Activated CD8-positive, alpha-beta memory T cell treated with anti-CD3 and anti-CD28 coated beads, Interleukin-2, amount 50 U/mL, for 1 hour (primary cell): ENCODE measurements around the gene ILRUN.
"Not testable (repeated sequence)": the region's sequence is repeated elsewhere in the genome, so short reads cannot be mapped to it uniquely, and the experiment has no call there.

Experiments
- DNase-seq: peaks from one replicate; pipeline ENCODE4 v3.0.0-alpha.2; 2020; ENCODE audit errors: extremely low read depth

The ILRUN gene

DNA sequence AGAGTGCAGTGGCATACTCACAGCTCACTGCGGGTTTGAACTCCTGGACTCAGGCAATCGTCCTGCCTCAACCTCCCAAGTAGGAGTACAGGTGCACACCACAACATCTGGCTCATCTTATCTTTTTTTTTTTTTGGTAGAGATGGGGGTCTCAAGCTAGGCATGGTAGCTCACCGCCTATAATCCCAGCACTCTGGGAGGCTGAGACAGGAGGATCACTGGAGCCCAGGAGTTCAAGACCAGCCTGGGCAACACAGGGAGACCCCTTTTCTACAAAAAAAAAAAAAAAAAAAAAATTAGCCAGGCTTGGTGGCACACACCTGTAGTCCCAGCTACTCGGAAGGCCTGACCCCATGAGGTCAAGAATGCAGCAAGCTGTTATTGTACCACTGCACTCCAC lies 31.5 kb downstream of the ILRUN start:
- no peak for DNase-seq

DNA sequence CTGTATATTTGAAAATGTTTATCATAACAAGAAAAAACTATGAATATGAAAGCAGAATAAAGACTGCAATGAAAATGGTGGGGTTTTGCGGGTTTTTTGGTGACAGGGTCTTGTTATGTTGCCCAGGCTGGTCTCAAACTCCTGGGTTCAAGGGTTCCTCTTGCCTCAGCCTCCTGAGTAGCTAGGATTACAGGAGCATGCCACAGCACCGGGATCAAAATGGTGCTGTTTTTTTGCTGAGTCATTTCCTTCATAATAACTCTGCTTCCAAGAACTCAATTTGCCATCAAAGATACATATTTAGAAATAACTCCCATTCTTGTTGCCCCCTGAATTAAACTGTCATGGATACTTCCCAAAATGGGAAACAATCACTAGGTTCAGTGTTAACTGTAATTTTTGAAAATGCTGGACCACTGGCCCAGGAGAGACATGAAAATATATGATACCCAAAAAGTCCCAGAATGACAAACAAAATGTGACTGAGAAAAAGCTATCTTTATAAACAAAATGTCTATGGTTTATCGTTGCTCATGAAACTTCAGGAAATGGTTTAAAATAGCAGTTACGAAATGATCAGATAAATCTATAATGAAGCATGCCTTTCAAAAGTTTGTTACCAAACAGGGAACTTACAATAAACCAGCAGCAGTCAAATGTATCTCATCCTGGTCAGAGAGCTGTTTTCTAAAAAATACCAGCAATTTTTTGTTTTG lies 32.2 kb downstream of the ILRUN start:
- DNase-seq: no peak

DNA sequence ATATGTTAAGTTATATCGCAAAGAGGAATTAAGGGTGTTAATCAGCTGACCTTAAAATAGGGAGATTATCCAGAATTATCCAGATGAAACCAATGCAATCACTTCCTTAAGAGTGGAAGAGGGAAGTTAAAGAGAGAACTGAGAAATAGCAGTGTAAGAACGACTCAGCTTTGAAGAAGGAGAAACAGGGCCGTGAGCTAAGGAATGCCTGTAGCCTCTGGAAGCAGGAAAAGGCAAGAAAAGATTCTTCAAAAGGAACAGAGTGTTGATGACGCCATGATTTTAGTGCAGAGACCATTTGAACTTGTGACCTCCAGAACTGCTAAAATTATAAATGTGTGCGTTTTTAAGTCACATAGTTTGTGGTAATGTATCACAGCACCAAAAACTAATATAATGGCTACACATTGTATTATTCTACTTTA lies 32.7 kb downstream of the ILRUN start:
- no peak for DNase-seq

DNA sequence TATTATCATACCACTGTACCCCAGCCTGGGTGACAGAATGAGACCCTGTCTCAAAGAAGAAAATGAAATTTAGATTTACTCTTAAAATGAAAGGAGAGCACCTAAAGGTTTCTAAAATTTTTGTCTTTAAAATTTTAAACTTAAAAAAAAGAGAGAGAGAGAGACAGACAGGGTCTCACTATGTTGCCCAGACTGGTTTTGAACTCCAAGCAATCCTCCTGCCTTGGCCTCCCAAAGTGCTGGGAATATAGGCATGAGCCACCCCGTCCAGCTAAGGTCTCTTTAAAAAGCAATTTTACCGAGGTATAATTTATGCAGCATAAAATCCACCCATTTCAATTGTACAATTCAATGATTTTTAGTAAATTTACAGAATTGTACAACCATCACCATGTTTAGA lies 33.2 kb downstream of the ILRUN start:
- no peak for DNase-seq

DNA sequence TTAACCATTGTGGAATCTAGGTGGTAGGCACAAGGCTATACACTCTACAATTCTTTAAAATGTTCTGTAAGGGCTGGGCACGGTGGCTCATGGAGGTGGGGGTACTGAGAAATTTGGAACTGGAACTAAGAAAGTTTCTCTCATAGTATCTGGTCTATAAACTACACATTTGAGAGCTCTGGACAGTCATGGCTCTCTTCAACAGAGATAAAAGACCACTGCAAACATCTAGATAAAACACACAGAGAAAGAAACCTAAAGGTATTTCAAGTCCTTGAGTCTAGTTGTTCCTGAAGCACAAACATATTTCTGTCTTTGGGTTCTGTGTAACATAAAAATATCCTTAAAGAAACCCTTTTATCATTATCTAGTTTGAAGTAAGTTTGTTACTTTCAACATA lies 35.2 kb downstream of the ILRUN start:
- DNase-seq: no peak

DNA sequence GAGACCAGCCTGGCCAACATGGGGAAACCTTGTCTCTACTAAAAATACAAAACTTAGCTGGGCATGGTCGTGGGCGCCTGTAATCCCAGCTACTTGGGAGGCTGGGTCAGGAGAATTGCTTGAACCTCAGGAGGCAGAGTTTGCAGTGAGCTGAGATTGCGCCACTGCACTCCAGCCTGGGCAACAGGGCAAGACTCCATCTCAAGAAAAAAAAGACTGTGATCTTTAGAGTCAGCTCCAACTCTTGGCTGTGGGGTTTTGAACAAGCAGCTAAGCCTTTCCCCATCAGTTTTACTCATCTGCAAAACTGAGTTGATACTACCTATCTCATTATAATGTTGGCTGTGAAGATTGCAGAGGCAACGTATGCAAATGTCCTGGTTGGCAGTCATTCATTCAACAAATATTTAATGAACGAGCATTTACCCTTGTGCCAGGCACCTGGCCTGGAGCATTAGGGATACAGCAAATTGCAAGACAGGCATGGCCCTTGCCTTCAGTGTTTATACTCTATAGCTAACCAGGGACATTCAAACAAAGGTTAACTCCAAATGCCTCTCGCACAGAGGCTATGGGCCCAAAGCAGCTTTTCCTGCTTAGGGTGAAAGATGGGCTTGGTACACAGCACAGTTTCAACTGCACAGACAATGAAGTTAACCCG lies 37.8 kb downstream of the ILRUN start:
- DNase-seq: no peak

DNA sequence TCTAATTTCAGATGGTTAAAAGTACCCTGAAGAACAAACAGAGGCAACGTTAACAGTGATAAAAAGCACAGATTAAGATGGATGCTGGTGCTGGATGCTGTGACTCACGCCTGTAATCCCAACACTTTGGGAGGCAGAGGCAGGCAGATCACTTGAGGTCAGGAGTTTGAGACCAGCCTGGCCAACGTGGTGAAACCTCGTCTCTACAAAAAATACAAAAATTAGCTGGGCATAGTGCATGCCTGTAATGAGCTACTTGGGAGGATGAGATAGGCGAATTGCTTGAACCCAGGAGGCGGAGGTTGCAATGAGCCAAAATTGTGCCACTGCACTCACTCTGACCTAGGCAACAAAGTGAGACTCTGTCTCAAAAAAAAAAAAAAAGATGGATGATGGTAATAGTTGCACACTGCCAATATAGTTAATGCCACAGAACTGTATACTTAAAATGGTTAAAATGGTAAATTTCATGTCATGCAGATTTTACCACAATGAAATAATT lies 38.5 kb downstream of the ILRUN start:
- DNase-seq: not testable (repeated sequence)

DNA sequence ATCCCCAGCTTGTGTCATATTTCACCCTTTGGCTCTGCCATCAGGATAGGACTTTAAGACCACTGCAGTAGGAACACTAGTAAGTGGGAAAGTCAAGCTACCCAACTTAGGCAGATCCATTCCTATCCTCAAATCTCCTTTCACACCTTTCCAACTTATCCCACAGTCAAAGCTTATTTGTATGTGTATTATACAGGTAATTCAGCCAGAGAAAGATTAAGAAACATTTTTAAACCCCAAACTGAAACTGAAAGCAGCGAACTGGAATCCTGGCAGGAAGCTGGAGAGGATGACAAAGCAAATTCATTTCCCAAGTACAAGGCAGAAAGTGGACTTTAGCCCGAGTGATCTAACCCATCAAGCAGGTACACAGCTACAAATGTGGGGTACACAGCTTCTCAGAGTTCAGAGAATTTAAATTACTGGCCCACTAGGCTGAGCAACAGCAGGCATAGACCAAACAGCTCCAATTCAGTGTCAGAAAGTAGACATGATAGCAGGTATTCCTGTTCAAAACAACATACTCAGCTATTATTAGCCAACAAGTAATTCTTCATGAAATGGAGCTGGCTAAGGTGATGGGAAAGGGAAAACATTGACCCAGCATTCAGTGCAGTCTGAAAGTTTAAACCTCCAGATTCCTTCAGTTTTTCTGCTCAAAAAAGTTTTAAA lies 39.1 kb downstream of the ILRUN start:
- DNase-seq: no peak

DNA sequence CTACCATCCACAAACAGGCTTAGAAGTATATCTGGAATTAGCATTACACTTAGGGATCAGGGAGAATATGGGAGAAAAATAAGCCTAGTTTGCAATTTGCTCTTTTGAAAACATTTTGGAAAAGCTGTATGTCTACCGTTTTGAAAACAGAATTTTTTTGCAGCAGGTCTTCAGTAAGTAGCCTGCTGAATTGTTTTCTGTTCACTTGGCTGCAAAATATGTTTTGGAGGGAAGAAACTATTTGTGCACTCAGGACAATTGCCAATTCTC lies 39.6 kb downstream of the ILRUN start:
- no peak for DNase-seq

DNA sequence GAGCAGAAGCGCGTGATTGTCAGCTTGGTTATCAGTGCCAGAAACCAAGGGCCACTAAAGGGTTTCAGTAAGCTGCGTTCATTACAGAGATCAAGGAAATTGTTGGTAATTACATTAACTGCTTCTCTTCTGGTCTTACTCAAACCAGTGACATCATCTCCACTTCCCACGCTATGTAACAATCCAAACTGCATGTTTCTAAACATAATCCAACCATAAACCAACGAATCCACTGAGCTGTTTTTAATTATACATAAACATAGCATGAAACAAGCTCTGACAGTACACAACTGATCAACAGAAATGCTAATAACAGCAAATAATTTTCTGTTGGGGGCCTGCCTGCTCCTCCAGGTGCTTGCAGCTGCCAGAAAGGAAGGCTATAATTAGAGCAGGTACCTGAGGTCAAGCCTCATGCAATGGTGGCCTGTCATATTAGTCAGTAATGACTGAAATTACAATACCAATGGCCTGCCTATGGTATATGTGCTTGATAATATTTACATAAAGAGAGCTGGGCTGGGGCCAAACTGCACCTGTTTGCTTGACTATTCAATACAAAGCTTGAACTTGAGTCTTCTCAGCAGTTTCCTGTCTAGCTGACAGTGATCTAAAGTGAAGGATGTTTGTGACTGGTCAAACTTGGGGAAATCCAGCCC lies 40.1 kb downstream of the ILRUN start:
- DNase-seq: no peak

DNA sequence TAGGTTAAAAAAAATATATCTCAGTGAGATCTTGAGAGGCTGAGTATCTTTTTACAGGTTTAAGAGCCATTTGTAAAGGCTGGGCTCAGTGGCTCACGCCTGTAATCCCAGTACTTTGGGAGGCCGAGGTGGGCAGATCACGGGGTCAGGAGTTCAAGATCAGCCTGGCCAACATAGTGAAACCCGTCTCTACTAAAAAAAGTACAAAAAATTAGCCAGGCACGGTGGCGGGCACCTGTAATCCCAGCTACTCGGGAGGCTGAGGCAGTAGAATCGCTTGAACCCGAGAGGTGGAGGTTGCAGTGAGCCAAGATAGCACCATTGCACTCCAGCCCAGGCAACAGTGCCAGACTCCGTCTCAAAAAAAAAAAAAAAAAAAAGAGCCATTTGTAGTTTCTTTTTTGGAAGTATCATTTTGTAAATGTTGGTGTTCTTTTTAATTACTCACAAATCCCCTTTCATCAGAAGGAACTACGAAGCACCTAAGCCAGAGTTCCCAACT lies 40.6 kb downstream of the ILRUN start:
- DNase-seq: not testable (repeated sequence)

DNA sequence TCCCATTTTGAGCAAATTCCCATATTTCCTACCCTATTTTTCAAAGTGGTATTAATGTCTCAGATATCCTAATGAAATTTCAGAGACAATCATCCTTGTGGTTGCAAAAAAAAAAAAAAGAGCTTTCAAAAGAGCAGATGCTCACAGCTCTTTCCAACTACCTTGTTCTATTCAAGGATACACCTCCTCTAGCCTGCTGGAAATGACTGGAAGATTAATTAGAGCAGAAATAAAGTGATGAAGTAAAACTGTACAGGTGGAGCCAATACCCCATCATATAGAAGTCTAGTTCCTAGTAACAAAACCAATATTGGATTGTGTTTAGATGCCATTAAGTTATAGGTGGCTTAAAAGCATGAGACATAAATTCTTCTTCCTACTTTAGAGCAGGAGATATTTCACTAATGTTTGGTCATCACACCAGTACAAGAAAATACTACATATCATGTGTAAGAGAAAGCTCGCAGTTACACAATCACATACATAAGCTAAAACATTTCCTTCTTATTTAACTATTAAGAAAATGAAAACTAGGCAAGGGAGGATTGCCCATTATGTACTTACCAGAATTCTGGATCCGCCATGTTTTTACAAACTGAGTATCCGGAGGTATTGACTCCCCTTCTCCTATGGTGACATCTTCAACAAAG lies 42.4 kb downstream of the ILRUN start:
- DNase-seq: no peak

DNA sequence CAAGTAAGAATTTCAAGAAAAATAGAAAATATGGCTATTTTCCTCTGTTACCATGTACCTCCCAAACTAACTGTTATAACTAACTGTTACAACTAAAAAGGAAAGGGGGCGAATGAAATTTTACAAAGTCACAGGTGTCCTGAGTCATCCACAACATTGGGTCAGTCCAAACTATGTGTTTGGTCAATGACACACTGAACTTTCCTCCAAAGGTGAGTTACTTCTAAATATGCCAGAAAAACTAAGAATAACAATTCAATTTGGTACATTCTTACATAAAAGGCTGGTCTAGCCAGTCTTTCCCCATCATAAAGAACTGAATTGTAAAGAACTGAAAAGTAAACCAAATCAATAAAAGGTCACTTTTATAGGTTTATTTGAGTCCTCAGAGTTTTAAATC lies 44.3 kb downstream of the ILRUN start:
- no peak for DNase-seq

DNA sequence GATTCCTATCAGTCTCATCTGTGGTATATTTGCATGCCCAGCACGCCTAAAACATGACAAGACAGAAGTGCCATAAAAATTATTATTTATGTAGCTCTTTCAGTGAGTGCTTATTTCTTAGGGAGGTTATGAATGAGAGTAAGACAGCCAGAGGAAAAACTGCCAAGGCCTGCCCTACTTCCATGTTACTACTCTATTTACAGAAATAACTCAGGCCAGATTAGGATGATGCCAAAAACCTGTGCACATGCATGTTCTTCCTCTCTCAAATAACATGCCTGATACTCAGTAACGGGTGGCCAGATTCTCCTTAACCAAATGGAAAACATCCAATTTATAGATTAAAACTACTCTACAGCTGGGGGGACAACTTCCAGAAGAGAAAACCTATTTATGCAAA lies 45.7 kb downstream of the ILRUN start:
- DNase-seq: no peak

DNA sequence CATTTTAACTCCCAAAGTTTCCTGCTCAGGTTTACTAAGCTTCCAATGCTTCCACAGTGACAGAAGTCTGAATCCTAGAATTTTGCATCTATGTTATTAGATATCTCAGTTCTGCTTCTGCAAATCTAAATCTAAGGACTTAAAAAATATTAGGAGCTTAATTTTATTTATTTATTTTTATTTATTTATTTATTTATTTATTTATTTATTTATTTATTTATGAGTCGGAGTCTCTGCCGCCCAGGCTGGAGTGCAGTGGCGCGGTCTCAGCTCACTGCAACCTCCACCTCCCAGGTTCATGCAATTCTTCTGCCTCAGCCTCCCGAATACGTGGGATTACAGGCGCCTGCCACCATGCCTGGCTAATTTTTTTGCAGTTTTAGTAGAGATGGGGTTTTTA lies 46.3 kb downstream of the ILRUN start:
- DNase-seq: not testable (repeated sequence)

DNA sequence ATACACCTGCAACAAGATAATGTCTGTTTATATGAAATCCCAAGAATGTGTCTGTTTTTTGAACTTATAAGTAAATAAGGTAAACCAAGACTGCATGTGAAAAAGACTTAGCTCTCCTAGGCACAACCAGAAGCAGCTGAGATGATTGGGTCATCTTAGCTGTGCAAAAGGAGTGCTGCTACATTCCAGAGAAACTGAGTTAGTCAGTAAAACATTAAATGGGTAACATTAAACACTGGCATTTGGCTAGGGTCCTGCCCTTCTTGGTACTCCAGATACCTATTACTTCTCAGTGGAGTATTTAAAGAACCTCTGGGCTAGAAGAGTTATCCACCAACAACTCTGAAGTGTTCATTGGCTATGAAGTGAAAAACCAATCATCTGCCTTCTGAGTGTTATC lies 47.8 kb downstream of the ILRUN start:
- no peak for DNase-seq
